Activated T-cell treated with anti-CD3 and anti-CD28 coated beads for 1 hour (primary cell): Measurements from ENCODE around the gene CENPB.
"Not testable (repeated sequence)": the region's sequence is repeated elsewhere in the genome, so short reads cannot be mapped to it uniquely, and the experiment has no call there.

ENCODE experiments used
- DNase-seq: peaks from one replicate; pipeline ENCODE4 v3.0.0-alpha.2; 2020; ENCODE audit warnings: low read depth

The CENPB gene, protein sequence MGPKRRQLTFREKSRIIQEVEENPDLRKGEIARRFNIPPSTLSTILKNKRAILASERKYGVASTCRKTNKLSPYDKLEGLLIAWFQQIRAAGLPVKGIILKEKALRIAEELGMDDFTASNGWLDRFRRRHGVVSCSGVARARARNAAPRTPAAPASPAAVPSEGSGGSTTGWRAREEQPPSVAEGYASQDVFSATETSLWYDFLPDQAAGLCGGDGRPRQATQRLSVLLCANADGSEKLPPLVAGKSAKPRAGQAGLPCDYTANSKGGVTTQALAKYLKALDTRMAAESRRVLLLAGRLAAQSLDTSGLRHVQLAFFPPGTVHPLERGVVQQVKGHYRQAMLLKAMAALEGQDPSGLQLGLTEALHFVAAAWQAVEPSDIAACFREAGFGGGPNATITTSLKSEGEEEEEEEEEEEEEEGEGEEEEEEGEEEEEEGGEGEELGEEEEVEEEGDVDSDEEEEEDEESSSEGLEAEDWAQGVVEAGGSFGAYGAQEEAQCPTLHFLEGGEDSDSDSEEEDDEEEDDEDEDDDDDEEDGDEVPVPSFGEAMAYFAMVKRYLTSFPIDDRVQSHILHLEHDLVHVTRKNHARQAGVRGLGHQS

DNA sequence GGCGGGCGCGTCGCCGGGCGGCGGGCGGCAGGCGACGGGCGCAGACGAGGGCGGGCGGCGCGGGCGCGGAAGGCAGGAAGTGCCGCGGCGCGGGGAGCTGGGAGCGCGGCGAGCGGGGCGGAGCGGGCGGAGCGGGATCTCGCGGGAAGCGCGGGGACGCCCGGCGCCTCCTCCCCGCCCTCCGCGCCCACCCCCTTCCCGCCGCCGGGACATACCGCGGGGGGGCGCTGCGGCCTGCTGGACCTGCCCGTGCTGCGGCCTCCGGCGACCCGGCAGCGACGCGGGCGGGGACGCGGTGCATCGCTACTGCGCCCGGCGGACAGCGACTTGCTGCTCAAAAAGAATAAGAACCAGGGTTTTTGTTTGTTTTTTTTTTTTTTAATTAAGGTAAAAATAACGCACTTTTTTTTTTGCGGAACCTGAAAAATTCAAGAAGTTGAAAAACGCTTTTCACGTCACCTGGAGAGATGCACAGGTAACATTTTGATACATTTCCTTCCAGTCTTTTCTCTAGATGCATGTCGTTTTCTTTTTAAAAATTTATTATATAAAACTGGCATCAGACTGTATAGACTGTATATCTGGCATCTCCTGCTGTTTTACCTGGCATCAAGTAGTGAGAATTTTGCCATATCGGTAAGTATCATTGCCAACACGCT is at the start of gene CENPB:
Gene CENPB (minus strand): TSS at position 76 of the 659 bp plus-strand sequence. CDS start 257 bp downstream, outside the sequence.
- peak; percentile 89 for DNase-seq

DNA sequence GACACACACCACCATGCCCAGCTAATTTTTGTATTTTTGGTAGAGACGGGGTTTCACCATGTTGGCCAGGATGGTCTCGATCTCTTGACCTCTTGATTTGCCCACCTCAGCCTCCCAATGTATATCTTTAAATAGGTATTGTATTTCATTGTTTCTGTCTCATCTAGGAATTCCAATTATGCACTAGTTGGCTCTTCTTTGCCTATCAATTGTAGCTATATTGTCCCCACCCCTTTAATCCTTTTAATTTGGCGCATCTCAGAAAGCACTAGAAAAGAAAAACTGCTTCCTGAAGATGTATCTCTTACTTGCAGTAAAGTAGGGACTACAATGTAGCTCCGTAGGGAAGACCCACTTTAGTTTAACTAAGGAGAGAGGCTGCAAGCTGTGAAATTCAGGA is 49.6 kb upstream of the CENPB start:
- no peak for DNase-seq

DNA sequence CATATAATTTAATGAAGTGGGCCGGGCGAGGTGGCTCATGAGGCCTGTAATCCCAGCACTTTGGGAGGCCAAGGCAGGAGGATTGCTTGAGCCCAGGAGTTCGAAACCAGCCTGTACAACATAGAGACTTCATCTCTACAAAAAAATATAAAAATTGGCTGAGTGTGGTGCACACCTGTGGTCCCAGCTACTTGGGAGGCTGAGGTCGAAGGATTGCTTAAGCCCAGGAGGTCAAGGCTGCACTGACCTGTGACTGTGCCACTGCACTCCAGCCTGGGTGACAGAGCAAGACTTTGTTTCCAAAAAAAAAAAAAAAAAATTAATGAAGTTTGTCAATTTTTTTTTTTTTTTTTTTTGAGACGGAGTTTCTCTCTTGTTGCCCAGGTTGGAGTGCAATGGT is 43.4 kb upstream of the CENPB start:
- DNase-seq, result not testable (repeated sequence)

DNA sequence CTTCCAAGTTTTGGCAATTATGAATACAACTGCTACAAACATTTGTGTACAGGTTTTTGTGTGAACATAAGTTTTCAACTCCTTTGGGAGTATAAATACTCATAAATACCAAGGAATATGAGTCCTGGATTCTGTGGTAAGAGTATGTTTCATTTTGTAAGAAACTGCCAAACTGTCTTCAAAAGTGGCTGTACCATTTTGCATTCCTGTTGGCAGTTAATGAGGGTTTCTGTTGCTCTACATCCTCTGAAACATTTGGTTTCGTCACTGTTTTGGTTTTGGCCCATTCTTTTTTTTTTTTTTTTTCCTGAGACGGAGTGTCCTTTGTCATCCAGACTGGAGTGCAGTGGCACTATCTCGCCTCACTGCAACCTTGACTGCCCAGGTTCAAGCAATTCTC is 42.3 kb upstream of the CENPB start:
- DNase-seq, result no peak

DNA sequence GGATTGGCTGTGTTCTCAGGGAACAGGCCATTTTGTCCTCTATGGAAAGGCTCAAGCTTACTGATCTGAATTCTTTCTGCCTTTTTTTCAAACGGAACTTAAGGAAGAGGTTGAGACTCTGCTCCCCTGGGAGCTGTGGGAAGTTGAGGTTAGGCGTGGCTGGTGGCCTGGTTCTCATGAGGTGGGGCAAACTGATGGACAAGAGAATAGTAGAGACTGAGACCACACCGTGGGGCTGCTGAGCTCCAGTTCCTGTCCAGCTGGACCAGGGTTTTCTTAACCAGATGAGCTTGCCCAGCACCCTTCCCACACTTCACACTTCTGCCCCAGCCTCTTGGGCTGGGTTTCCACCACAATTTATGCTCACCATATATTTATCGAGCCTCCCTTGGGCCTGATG is 39.9 kb upstream of the CENPB start:
- DNase-seq, result no peak

DNA sequence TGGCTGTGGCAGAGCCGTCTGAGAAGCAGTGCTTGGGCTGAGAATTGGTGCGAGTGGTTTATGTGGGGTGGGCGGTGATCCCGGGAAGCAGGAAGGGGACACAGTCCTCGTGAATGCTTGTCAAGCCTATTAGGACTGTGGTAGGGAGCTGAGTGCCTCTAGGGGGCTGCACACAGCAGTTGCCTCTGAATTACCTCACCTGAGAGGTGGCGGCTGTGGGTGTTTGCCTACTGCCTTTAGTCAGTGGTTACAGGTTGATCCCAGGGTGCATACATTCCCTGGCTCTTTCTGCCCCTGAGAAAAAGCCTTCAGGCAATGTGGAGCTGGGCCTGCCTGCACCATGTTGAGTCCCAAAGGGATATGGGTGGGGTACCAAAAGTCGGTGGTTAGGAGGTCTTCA is 39.0 kb upstream of the CENPB start:
- DNase-seq, result no peak

DNA sequence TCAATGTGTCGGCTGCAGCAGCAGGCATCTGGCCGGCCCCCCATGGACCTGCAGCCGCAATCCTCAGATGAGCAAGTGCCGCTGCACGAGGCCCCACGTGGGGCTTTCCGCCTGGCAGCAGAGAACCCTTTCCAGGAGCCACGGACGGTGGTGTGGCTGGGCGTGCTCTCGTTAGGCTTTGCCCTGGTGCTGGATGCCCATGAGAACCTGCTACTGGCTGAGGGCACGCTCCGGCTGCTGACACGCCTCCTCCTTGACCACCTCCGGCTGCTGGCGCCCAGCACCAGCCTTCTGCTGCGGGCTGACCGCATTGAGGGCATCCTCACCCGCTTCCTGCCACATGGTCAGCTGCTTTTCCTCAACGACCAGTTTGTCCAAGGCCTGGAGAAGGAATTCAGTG is 37.3 kb upstream of the CENPB start:
- DNase-seq, result no peak

DNA sequence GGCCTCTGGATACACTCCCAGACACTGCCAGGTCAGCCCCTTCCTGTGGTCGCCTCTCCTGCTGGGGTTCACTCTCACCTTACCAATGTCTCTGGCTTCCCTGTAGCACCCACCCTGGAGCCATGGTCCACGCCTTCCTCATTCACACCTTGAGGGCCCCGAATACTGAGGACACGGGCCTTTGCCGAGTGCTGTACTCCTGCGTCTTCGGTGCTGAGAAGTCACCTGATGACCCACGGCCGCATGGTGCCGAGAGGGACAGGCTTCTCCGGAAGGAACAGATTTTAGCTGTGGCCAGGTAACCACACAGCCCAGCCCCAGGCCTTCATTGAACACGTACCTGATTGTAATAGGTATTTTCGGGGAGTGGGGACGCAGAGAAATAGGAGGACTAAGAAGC is 35.5 kb upstream of the CENPB start:
- no peak for DNase-seq

DNA sequence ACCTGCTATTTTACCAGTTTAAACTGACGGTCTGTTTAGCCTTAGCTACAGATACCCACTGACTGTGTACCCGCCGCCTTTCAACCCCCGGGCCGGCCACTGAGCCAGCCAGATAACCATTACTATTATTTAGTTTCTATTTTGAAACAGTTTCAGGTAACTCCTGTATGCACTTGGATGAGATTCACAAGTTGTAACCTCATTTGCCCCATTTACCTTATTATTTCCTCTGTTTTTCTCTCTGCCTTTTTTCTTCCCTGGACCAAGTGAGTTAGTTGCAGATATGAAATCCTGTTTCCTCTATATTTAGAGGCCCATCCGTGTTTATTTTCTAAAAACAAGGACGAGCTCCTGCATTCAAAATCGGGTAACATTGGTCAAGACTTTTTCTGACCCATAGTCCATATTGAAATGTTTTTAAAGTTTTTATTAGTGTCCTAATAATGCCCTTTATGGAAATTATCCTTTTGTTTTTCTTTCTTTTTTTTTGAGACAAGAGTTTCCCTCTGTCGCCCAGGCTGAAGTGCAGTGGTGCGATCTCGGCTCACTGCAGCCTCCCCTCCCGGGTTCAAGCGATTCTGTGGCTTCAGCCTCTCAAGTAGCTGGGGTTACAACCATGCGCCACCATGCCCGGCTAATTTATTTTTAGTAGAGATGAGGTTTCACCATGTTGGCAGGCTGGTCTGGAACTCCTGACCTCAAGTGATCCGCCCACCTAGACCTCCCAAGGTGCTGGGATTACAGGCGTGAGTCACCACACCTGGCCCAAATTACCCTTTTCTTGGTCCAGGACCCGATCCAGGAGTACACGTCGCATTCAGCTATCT is 34.6 kb upstream of the CENPB start:
- DNase-seq, result no peak

DNA sequence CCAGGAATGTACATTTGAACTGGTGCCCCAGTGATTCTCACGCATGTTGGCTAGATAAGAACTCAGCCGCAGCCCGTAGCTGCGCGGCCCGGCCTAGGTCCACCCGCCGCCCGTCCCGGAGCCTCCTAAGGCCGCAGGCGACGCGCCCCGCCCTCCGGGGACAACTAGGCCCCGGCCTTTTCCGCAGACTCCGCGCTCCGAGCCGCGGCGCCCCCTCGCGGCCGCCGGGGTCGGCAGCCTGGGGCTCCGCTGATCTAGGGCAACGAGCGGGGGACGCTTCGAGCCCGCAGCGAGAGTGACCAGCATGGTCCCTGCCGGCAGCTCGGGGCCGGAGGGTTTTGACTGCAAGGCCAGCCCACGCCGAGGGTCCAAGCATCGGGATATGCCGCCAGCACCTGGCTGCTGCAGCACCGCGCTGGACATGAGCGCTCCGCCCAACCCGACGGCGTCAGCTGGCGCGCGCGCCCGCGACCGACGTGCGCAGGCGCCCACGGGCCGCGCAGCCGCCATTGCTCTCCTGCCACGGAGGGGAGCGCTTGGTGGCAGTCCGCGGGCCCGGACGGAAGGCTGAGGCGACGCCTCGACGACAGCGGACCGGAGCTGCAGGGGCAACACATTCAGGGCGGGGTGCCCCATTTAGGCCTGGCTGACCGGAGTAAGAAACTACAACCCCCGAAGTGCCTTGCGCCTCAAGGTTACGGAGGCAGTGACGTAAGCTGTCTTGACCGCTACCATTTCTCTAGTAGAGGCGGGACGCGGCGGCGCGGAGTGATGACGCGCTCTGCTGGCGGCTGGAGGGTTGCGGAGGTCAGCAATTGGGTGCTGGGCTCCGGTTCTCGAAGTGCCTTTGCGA is 33.7 kb upstream of the CENPB start, which contains the start of gene AP5S1:
Gene AP5S1 (plus strand): TSS at position 500 of the 853 bp plus-strand sequence. CDS start 1,571 bp downstream, outside the sequence.
- DNase-seq, result peak; percentile 78

DNA sequence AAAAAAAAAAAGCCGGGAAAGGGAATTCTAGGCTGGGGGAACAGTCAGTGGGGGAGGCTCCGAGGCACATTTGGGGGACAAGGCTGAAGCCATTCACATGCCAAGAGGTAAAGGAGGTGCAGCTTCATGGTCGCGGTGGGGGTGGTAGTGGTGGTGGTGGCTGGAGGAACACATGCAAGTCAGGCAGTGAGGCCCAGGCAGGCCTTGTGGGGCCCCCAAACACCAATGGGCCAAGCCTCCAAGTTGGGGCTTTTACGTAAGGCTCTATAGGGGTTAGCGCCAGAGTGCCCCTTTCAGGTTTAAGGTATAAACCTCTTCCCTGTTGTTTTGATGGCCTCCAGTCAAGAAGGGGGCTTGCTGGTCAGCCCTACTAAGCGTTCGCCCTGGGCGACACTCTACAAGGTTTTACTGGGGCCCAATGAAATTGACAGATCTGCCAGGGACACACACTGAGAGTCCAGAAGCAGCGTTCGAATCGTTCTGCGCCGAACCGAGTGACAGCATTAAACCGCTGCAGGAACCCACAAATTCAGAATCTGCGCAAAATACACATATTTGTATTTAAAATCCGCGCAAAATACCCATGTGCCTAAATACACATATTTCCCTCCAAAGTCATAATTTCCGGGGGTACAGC is 33.0 kb upstream of the CENPB start:
- DNase-seq, result no peak

DNA sequence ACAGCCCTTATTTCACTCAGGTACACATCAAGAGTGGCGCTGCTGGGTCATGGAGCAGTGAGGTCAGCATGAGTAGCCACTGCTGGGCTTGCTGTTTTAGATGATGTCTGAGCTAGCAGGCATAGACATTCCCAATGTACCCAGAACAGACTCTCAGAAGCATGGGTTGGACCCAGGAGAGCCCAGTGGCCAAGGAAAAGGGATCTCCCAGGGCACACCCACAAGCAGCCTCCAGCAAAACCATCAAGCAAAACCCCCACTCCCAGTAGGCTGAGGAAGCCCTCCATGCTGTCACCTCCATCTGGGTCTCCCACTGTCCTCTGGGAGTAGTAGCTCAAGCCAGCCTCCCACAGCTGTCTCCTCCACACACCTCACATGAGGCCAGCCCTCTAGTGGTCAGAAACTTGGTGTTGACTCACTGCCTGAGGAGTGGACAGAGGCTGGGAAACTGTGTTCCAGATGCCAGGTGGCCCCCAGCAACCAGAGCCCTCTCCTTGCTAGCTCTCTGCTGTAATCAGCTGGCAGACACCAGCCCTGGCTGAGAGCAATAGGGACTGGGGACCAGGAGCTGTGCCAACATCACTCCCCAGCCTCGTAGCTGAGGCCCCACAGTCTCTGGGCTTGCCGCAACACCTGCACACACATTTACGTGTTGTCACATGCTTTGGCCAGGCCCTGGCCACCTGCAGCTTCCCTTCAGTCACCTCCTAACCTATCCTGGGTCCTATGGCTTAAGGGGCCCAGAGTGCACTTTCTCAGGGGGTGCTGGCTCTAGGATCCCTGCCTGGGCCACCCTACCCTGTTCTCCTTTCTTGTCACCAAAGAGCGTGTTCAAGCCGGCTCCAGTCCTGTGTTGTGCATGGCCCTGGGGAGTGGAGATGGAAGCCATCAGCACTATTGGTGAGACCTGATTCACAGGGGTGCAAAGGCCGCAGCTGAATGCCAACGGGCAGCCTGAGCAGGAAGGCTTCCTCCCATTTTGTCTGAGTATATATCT is 31.9 kb upstream of the CENPB start:
- DNase-seq, result no peak

DNA sequence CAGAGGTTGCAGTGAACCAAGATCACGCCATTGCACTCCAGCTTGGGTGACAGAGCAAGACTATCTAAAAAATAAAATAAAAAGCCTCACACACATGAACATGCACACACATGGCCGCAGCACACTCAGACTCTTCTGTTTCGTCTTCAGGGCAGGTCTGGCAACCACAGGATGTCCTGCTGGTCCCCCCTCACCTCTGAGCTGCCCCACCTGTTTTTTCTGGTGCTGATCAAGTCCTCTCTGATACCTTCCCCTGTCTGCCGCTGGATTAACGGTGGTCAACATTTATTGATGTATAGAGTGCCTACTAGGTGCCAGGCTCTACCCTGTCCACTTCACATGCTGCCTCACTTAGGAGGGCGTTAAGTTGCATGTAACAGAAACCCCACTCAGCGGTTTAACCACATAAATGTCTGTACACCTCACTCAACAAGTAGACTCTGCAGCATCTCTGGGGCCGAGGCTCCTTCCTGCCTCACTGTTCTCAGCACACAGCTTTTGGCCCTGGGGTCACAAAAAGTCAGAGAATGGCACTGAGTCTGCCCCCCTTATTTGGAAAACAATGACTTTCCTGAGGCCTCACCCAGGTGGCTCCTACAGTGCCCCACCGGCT is 29.3 kb upstream of the CENPB start:
- no peak for DNase-seq

DNA sequence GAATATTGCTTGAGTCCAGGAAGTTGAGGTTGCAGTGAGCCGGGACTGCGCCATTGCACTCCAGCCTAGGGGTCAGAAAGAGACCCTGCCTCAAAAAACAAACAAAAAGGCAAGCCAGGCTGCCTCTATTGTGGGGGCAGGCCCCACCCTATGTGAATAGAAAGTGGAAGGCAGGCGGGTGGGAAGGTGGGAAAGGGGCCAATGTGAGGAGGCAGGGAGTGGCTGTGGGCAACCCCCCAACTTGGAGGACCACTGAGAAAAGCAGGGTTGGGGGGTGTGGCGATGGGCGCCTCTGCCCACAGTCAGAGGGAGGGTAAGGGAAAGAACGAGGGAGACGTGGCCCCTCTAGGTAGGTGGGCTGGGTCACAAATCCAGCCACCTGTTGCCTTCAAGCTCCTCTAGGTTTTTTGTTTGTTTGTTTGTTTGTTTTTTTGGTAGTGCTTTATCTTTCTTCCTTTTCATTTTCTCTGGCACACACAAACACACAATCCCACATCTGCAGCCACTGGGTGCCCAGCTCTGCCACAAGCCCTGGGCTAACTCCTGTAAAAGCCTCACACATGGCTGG is 28.5 kb upstream of the CENPB start:
- no peak for DNase-seq

DNA sequence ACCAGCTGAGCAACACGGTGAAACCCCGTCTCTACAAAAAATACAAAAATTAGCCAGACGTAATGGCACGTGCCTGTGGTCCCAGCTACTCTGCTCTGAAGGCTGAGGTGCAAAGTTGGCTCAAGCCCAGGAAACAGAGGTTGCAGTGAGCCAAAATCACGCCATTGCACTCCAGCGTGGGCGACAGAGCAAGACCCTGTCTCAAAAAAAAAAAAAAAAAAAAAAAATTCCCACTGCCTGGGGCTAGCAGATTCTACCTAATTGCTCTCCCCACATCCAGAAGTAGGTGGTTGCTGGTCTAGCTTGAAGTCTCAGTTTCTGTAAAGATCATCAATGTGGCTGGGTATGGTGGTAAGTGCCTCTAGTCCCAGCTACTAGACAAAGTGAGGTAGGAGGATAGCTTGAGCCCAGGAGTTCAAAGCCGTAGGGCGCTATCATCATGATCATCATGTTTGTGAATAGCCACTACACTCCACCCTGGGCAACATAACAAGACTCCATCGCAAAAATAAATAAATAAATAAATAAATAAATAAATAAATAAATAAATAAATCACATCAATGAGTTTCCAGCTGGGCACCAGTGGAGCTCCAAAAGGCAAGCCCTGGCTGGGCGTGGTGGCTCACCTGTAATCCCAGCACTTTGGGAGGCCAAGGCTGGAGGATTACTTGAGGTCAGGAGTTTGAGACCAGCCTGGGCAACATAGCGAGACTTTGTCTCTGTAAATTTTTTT is 27.5 kb upstream of the CENPB start:
- no peak for DNase-seq

DNA sequence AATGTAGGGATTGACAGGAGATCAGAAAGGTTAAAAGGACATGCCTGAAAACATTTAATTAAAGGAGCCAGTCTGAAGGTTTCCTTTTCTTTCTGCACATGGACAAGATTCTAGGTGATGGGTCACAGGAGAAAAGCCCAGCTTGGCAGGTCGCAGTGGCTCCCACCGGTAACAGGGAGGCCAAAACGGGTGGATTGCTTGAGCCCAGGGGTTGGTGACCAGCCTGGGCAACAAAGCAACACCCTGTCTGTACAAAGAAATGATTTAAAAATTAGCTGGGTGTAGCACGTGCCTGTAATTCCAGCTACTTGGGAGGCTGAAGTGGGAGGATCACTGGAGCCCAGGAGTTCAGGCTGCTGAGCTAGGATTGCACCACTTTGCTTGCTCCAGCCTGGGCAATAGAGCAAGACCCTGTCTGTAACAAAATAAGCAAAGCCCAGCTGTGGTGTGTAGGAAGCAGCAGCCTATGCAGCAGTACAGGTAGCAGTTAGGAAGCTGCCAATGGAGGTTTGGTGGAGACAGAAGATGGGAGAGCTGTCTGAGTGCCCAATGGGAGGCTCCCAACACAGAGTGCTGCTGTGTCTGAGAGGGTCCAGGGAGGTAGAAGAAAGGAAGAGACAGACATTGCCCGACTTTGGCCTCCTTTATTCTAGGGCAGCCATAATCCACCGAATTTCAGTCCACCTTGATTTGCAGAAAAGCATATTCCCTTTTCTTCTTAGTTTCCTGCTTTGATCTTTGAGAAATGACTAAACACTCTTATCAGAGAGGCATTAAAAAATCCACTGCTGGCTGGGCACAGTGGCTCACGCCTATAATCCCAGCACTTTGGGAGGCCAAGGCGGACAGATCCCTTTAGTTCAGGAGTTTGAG is 26.7 kb upstream of the CENPB start:
- no peak for DNase-seq

DNA sequence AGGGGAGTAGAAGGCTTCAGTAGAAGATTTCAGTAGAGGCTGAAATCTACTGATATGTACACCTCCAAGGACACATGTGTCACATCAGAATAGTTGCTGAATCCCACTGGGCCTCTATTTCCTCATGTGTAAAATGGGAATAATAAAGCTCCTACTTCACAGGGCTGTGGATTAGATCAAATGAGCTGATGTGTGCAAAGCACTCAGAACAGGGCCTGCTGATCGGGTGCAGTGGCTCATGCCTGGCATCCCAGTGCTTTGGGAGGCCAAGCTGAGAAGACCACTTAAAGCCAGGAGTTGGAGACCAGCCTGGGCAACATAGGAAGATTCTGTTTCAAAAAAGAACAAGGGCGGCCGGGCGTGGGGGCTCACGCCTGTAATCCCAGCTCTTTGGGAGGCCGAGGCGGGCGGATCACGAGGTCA is 25.7 kb upstream of the CENPB start:
- no peak for DNase-seq
